Measurements from ENCODE around the gene OR2W1. TPM values are rescaled to one million over a fixed set of nuclear protein-coding genes. Genes with fewer than 3 reads are reported as not detected.

Gene OR2W1
- total and polyA plus RNA-seq, 7 experiments from 2014 or later: not detected

DNA sequence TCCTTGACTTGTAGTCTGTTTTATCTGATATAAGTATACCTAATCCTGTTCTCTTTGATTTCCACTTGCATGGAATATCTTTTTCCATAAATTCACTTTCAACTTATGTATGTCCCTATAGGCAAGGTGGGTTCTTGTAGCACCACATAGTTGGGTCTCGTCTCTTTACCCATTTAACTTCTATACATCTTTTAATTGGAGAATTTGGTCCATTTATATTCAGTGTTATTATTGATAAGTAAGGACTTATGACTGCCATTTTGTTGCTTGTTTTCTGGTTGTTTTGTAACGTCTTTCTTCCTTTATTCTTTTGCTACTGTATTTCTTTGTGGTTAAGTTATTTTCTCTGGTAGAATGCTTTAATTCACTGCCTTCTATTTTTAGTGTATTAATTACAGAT is 25.3 kb downstream of the OR2W1 start:
- peaks cover 20 to 42% (median 23%) of the 10 kb centered on the region in 5 donors for H3K27me3 Mint-ChIP-seq
- intact Hi-C loops (cut with micrococcal nuclease): loop anchor here in 1 of 2 donors (10.0 kb wide), 2 partner anchors 685 to 1115 kb away; partner anchors contain the start of gene ZSCAN31
- POLR2A ChIA-PET: no interaction called here

GRCh38 chr6:29017428-29017802 is 27.6 kb downstream of the OR2W1 start:
- Histone ChIP-seq H3K27me3 (ENCODE audit: control insufficient read depth in 2 of 2, insufficient read depth in 2 of 2, low read length in 2 of 2) (no peaks in the 10 kb centered on the region), H3K4me3 (ENCODE audit: low read length) (no peak overlapping the region), H3K36me3 (ENCODE audit: control insufficient read depth in 2 of 3, insufficient read depth in 3 of 3, low read length in 3 of 3) (no peaks in the 10 kb centered on the region), H3K9me3 (ENCODE audit: control insufficient read depth in 2 of 3, low read length in 3 of 3) (no peaks in the 10 kb centered on the region), H3K4me1 (ENCODE audit: control insufficient read depth in 2 of 2, insufficient read depth in 2 of 2, low read length in 2 of 2) (peaks cover 0 to 5% of the 10 kb centered on the region in 2 donors), H3K27ac (ENCODE audit: low read depth, low read length) (no peak overlapping the region)
- H3K9me3 Mint-ChIP-seq: peaks cover 0 to 10% (median 4%) of the 10 kb centered on the region in 11 donors
- DNase-seq (no peak), ATAC-seq (no peak)
- ChIA-PET CTCF (interaction anchor here (0.5 to 6.1 kb wide), 2 partner anchors 17 to 180 kb away, joined by 3 to 25 read pairs; no protein-coding TSS in a partner anchor), POLR2A (no interaction called here)
- peak overlapping the region in 3 of 9 donors; percentile 44 to 87 (median 85) for H3K27ac Mint-ChIP-seq
- peaks cover 9 to 40% (median 23%) of the 10 kb centered on the region in 5 donors for H3K27me3 Mint-ChIP-seq
- H3K4me3 Mint-ChIP-seq: peak overlapping the region in 9 of 10 donors; percentile 83 to 94 (median 91)
- H3K4me1 Mint-ChIP-seq: peaks cover 13 to 18% (median 16%) of the 10 kb centered on the region in 7 donors
- intact Hi-C loops (cut with micrococcal nuclease): loop anchor here (1.0 to 10.0 kb wide), 6 partner anchors 12 to 1113 kb away; partner anchors contain the start of genes ZNF311 (in 1 of the 2) and ZSCAN31 (in 1 of the 2)
- peaks cover 0 to 4% (median 0%) of the 10 kb centered on the region in 5 donors for H3K36me3 Mint-ChIP-seq

More for the DNA sequence above, 25.3 kb downstream of the OR2W1 start:
- H3K36me3 ChIP-seq (ENCODE audit: control insufficient read depth in 2 of 3, insufficient read depth in 3 of 3, low read length in 3 of 3): no peaks in the 10 kb centered on the region
- H3K9me3 Mint-ChIP-seq: peaks cover 0 to 10% (median 4%) of the 10 kb centered on the region in 11 donors
- no peak overlapping the region for H3K4me3 Mint-ChIP-seq
- no peak overlapping the region for H3K27ac ChIP-seq (ENCODE audit: low read depth, low read length)
- H3K4me3 ChIP-seq (ENCODE audit: low read length): no peak overlapping the region
- CTCF ChIA-PET: interaction anchor here (6.1 kb wide), 1 partner anchor 182 kb away, joined by 25 read pairs; no protein-coding TSS in a partner anchor
- H3K36me3 Mint-ChIP-seq: peaks cover 0 to 4% (median 0%) of the 10 kb centered on the region in 5 donors
- ATAC-seq (no peak), DNase-seq (no peak)
- H3K4me1 Mint-ChIP-seq: peaks cover 13 to 18% (median 16%) of the 10 kb centered on the region in 7 donors
- H3K4me1 ChIP-seq (ENCODE audit: control insufficient read depth in 2 of 2, insufficient read depth in 2 of 2, low read length in 2 of 2): peaks cover 0 to 5% of the 10 kb centered on the region in 2 donors
- no peaks in the 10 kb centered on the region for H3K27me3 ChIP-seq (ENCODE audit: control insufficient read depth in 2 of 2, insufficient read depth in 2 of 2, low read length in 2 of 2)
- H3K9me3 ChIP-seq (ENCODE audit: control insufficient read depth in 2 of 3, low read length in 3 of 3): no peaks in the 10 kb centered on the region
- no peak overlapping the region for H3K27ac Mint-ChIP-seq

DNA sequence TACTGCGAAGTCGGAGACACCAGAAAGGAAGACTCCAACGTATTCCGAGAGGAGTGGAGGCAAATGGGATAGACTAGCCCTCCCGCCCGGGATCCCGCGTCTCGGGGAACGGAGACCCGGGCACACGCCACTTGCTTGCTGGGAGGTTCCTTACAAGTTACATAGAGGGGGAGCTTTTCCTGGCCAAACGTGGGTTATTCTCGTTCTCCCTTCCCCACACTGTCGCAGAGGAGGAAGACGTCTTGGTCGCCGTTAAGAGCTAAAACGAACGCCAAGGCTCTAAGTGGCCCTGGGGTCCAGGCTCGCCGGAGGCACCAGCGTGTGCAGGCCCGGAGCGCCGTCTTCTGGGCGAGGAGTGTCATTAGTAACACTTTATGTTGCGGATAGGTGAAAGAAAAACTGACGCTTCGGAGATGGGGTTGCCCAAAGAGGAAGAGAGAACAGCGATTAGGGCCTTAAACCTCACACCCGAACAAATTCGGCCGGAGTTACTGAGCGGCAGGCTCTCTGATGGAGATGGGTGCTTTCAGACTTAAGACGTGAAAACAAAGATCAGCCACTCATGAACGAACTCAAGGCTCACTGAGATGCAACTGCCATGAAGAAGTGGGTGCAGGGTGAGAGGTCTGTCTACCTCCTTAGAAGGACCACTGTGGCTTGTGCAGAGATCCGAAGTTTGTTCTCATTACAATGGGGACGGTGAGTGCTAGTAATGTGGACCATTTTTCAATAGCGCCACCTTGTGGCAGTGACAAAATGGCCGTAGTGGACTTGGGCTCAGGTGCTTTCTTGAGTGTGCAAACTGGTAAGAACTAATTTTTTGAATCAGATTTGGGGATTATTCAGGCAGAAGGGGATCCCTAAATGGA is 28.2 kb downstream of the OR2W1 start:
- Histone ChIP-seq H3K9me3 (ENCODE audit: control insufficient read depth in 2 of 3, low read length in 3 of 3) (no peaks in the 10 kb centered on the region), H3K27ac (ENCODE audit: low read depth, low read length) (peak overlapping the region; percentile 40), H3K27me3 (ENCODE audit: control insufficient read depth in 2 of 2, insufficient read depth in 2 of 2, low read length in 2 of 2) (no peaks in the 10 kb centered on the region), H3K36me3 (ENCODE audit: control insufficient read depth in 2 of 3, insufficient read depth in 3 of 3, low read length in 3 of 3) (no peaks in the 10 kb centered on the region), H3K4me3 (ENCODE audit: low read length) (peak overlapping the region; percentile 87), H3K4me1 (ENCODE audit: control insufficient read depth in 2 of 2, insufficient read depth in 2 of 2, low read length in 2 of 2) (peaks cover 3 to 5% of the 10 kb centered on the region in 2 donors)
- intact Hi-C loops (cut with micrococcal nuclease): loop anchor here (1.0 to 10.0 kb wide), 15 partner anchors 11 to 1112 kb away; partner anchors contain the start of genes TRIM27 (in 1 of the 2), ZNF311 (in 1 of the 2) and ZSCAN31 (in 1 of the 2)
- CTCF ChIA-PET: interaction anchor here (0.6 to 6.9 kb wide), 25 partner anchors 10 to 1826 kb away, joined by 3 to 108 read pairs (median 4); partner anchors contain the start of gene OR2H2
- H3K27ac Mint-ChIP-seq: peak overlapping the region; percentile 44 to 87 (median 82)
- H3K4me1 Mint-ChIP-seq: peaks cover 13 to 22% (median 19%) of the 10 kb centered on the region in 7 donors
- H3K4me3 Mint-ChIP-seq: peak overlapping the region; percentile 83 to 94 (median 92)
- peaks cover 0 to 5% (median 3%) of the 10 kb centered on the region in 11 donors for H3K9me3 Mint-ChIP-seq
- POLR2A ChIA-PET: interaction anchor here (0.5 to 4.1 kb wide), 11 partner anchors 15 to 436 kb away, joined by 3 to 24 read pairs (median 4); no protein-coding TSS in a partner anchor
- ATAC-seq (peak; percentile 88), DNase-seq (peak; percentile 58 to 81 (median 76))
- H3K27me3 Mint-ChIP-seq: peaks cover 4 to 33% (median 17%) of the 10 kb centered on the region in 5 donors
- no peaks in the 10 kb centered on the region for H3K36me3 Mint-ChIP-seq

DNA sequence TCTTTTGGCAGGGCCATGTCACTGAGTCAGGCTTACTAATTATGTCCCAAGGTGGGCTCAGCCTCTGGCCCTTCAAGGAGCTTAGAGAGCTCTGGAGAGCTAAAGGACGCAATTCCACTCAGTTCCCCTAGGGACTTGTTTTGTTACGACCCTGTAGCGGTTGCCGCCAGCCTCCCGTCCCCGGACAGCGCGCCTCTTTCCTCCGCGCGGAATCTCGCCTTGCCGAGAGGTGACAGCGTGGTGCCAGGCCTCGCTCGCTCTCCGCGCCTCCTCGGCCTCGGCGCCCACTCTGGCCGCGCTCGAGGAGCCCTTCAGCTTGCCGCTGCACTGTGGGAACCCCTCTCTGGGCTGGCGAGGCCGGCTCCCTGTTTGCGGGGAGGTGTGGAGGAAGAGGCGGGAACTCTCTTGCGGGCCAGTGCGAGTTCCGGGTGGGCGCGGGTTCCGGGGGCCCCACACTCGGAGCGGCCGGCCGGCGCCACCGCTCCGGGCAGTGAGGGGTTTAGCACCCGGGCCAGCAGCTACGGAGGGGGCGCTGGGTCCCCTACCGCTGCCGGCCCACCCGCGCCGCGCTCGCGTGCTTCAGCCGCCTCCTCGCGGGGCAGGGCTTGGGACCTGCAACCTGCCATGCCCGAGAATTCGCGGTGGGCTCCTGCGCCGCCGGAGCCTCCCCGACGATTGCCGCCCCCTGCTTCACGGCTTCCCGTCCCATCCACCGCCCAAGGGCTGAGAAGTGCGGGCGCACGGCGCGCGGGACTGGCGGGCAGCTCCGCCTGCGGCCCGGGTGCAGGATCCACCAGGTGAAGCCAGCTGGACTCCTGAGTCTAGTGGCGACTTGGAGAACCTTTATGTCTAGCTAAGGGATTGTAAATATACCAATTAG is 30.0 kb downstream of the OR2W1 start:
- DNase-seq: no peak
- CTCF ChIA-PET: interaction anchor here (1.5 to 6.9 kb wide), 5 partner anchors 166 to 519 kb away, joined by 3 to 108 read pairs (median 9); no protein-coding TSS in a partner anchor
- no peaks in the 10 kb centered on the region for H3K27me3 ChIP-seq (ENCODE audit: control insufficient read depth in 2 of 2, insufficient read depth in 2 of 2, low read length in 2 of 2)

GRCh38 chr6:29011276-29011734 is 33.7 kb downstream of the OR2W1 start:
- CTCF ChIA-PET: interaction anchor here (0.6 to 6.9 kb wide), 2 partner anchors 130 to 174 kb away, joined by 3 to 108 read pairs; no protein-coding TSS in a partner anchor
- peaks cover 2 to 4% of the 10 kb centered on the region in 2 donors for H3K4me1 ChIP-seq (ENCODE audit: control insufficient read depth in 2 of 2, insufficient read depth in 2 of 2, low read length in 2 of 2)
- peaks cover 0 to 5% (median 3%) of the 10 kb centered on the region in 11 donors for H3K9me3 Mint-ChIP-seq
- H3K27ac ChIP-seq (ENCODE audit: low read depth, low read length): peak overlapping the region; percentile 51
- peaks cover 0 to under 1% of the 10 kb centered on the region in 2 donors for H3K27me3 ChIP-seq (ENCODE audit: control insufficient read depth in 2 of 2, insufficient read depth in 2 of 2, low read length in 2 of 2)
- DNase-seq (peak in 8 of 9 donors; percentile 35 to 57 (median 50)), ATAC-seq (peak; percentile 77)
- no peaks in the 10 kb centered on the region for H3K9me3 ChIP-seq (ENCODE audit: control insufficient read depth in 2 of 3, low read length in 3 of 3)
- H3K27ac Mint-ChIP-seq: peak overlapping the region in 8 of 9 donors; percentile 5 to 95 (median 88)
- peak overlapping the region; percentile 33 for H3K4me3 ChIP-seq (ENCODE audit: low read length)
- peaks cover 0 to 33% (median 18%) of the 10 kb centered on the region in 5 donors for H3K27me3 Mint-ChIP-seq
- peaks cover 12 to 25% (median 20%) of the 10 kb centered on the region in 7 donors for H3K4me1 Mint-ChIP-seq
- POLR2A ChIA-PET: interaction anchor here (0.7 to 1.9 kb wide), 3 partner anchors 127 to 174 kb away, joined by 3 to 6 read pairs (median 6); no protein-coding TSS in a partner anchor
- peaks cover 0 to 2% (median 0%) of the 10 kb centered on the region in 5 donors for H3K36me3 Mint-ChIP-seq
- H3K36me3 ChIP-seq (ENCODE audit: control insufficient read depth in 2 of 3, insufficient read depth in 3 of 3, low read length in 3 of 3): no peaks in the 10 kb centered on the region
- intact Hi-C loops (cut with micrococcal nuclease): loop anchor here in 1 of 2 donors (1.0 to 10.0 kb wide), 3 partner anchors 29 to 1107 kb away; partner anchors contain the start of gene ZSCAN31
- H3K4me3 Mint-ChIP-seq: peak overlapping the region; percentile 88 to 98 (median 92)

More for the DNA sequence above, 30.0 kb downstream of the OR2W1 start:
- Histone ChIP-seq H3K27ac (ENCODE audit: low read depth, low read length) (no peak overlapping the region), H3K36me3 (ENCODE audit: control insufficient read depth in 2 of 3, insufficient read depth in 3 of 3, low read length in 3 of 3) (no peaks in the 10 kb centered on the region), H3K9me3 (ENCODE audit: control insufficient read depth in 2 of 3, low read length in 3 of 3) (no peaks in the 10 kb centered on the region), H3K4me1 (ENCODE audit: control insufficient read depth in 2 of 2, insufficient read depth in 2 of 2, low read length in 2 of 2) (peaks cover 4 to 5% of the 10 kb centered on the region in 2 donors), H3K4me3 (ENCODE audit: low read length) (no peak overlapping the region)
- no peak for ATAC-seq
- intact Hi-C loops (cut with micrococcal nuclease): loop anchor here in 1 of 2 donors (10.0 kb wide), 2 partner anchors 680 to 1110 kb away; partner anchors contain the start of gene ZSCAN31
- Mint-ChIP-seq H3K9me3 (peaks cover 0 to 4% (median 3%) of the 10 kb centered on the region in 11 donors), H3K27me3 (peaks cover 0 to 34% (median 21%) of the 10 kb centered on the region in 5 donors), H3K36me3 (peaks cover 0 to 2% (median 0%) of the 10 kb centered on the region in 5 donors), H3K4me1 (peaks cover 18 to 33% (median 28%) of the 10 kb centered on the region in 7 donors), H3K4me3 (peak overlapping the region in 8 of 10 donors; percentile 33 to 94 (median 89)), H3K27ac (no peak overlapping the region)
- POLR2A ChIA-PET: interaction anchor here (0.9 to 4.1 kb wide), 6 partner anchors 33 to 1143 kb away, joined by 3 to 24 read pairs (median 5); a partner anchor contains a TSS

Measured in naive thymus-derived CD4-positive, alpha-beta T cell (primary cell).